Upper lobe of left lung (tissue), 6 donors: ENCODE measurements around the gene CLN6. TPM values are rescaled to one million over a fixed set of nuclear protein-coding genes. Genes with fewer than 3 reads are reported as not detected.

Source experiments
- ATAC-seq, 2 donors: fragments of 200-7000 bp; cut with Tn5 transposase; one replicate each; pipeline ENCODE4 v1.9.1; 2022; ENCODE audit warnings: mild to moderate bottlenecking in 2 of 2, moderate library complexity in 2 of 2; ENCODE audit not compliant: low FRiP score in 2 of 2
- DNase-seq, 2 donors: peaks; one replicate each; pipeline ENCODE4 v3.0.0-alpha.2; 2019 to 2020
- H3K27ac ChIP-seq, 4 donors: fragments of 200-600 bp; sonication (generic); one replicate each; pipeline ENCODE4 v1.5.1; 2016 to 2019
- H3K27me3 ChIP-seq, 4 donors: fragments of 200-600 bp; sonication (generic); one replicate each; pipeline ENCODE4 v1.5.1; 2017 to 2019
- H3K36me3 ChIP-seq, 4 donors: fragments of 200-600 bp; sonication (generic); one replicate each; pipeline ENCODE4 v1.5.1; 2016 to 2019
- H3K4me1 ChIP-seq, 4 donors: fragments of 200-600 bp; sonication (generic); one replicate each; pipeline ENCODE4 v1.5.1; 2018 to 2019
- H3K4me3 ChIP-seq, 4 donors: fragments of 200-600 bp; sonication (generic); one replicate each; pipeline ENCODE4 v1.5.1; 2017 to 2019; ENCODE audit warnings: mild to moderate bottlenecking in 2 of 4, moderate library complexity in 1 of 4
- H3K9me3 ChIP-seq, 4 donors: fragments of 200-600 bp; sonication (generic); one replicate each; pipeline ENCODE4 v1.5.1; 2018 to 2019
- CTCF ChIP-seq, 6 experiments: fragments of 450-650 bp in 4 of 6; fragments of 200-600 bp in 2 of 6; sonication (generic) in 2 of 6; IDR thresholded peaks; one replicate each; pipeline ENCODE4 v1.5.1; 2016 to 2019; ENCODE audit warnings: antibody characterized with exemption in 6 of 6
- EP300 ChIP-seq, 4 donors: sonication (generic); formaldehyde crosslinking; IDR thresholded peaks; one replicate each; pipeline ENCODE4 v1.5.1; 2017; ENCODE audit warnings: antibody characterized with exemption in 4 of 4, control low read depth in 2 of 4
- POLR2A ChIP-seq, 4 donors: fragments of 450-650 bp; IDR thresholded peaks; one replicate each; pipeline ENCODE4 v1.5.1; 2016 to 2017; ENCODE audit warnings: antibody characterized with exemption in 4 of 4, mild to moderate bottlenecking in 2 of 4
- POLR2AphosphoS5 ChIP-seq, 2 donors: sonication (generic); formaldehyde crosslinking; IDR thresholded peaks; one replicate each; pipeline ENCODE4 v1.5.1; 2017; ENCODE audit warnings: antibody characterized with exemption in 2 of 2
- WGBS, 2 donors: methylation state at CpG; one replicate each; pipeline ENCODE4 v1.1.5; 2017 to 2018; 5-methylcytosine and 5-hydroxymethylcytosine counted together
- total RNA-seq, 6 donors: library from RNA; depleted of rRNA in 4 of 6; stranded (reverse); fragments of >200 nt in 4 of 6; gene quantifications; one replicate each; pipeline versions ENCODE4 v1.1.0 to v1.2.1, GENCODE V29; 2016 to 2021
- donor health status: DM: no; HTN: no; CAD: no; lungs with moderate emphysema.
- donor health status: DM: no; HTN: yes; CAD: no; lungs with severe emphysema.

The CLN6 gene
- total RNA-seq, 6 donors from 2014 or later: 19.4 to 48.3 (median 28.7) TPM

- Histone ChIP-seq H3K4me3 (no peak overlapping the region), H3K27me3 (no peaks in the 10 kb centered on the region), H3K27ac (peak overlapping the region in 3 of 4 donors; percentile 4 to 85 (median 82)), H3K4me1 (peaks cover 24 to 50% (median 29%) of the 10 kb centered on the region in 4 donors), H3K9me3 (no peaks in the 10 kb centered on the region), H3K36me3 (no peaks in the 10 kb centered on the region)
- DNase-seq (peak in 1 of 2 donors; percentile 19), ATAC-seq (no peak)
- no peak for TF ChIP-seq POLR2A (IDR thresholded peaks at IDR 0.05)
- no peak for TF ChIP-seq CTCF (IDR thresholded peaks at IDR 0.05)
- no peak for TF ChIP-seq POLR2AphosphoS5 (IDR thresholded peaks at IDR 0.05)
- WGBS, 2 donors: 90 to 92% methylated on average over 12 of the region's 12 CpGs
Measured at GRCh38 chr15:68206711-68207151, 22.8 kb downstream of the CLN6 start.

- H3K4me3 ChIP-seq: peak overlapping the region in 3 of 4 donors; percentile 18 to 42 (median 26)
- 44 to 47% methylated on average over 12 to 14 of the region's 14 CpGs for WGBS, 2 donors
- no peaks in the 10 kb centered on the region for H3K27me3 ChIP-seq
- DNase-seq (peak; percentile 62 to 81), ATAC-seq (peak; percentile 66 to 78)
- no peaks in the 10 kb centered on the region for H3K9me3 ChIP-seq
- TF ChIP-seq CTCF (IDR thresholded peaks at IDR 0.05) (no peak), EP300 (IDR thresholded peaks at IDR 0.05) (no peak), POLR2A (IDR thresholded peaks at IDR 0.05) (peak in 1 of 4 donors; percentile 29), POLR2AphosphoS5 (IDR thresholded peaks at IDR 0.05) (peak in 1 of 2 donors; percentile 63)
- H3K36me3 ChIP-seq: no peaks in the 10 kb centered on the region
- H3K27ac ChIP-seq: peak overlapping the region; percentile 11 to 85 (median 81)
- peaks cover 24 to 49% (median 29%) of the 10 kb centered on the region in 4 donors for H3K4me1 ChIP-seq
Measured at GRCh38 chr15:68205954-68206539, 23.5 kb downstream of the CLN6 start.

GRCh38 chr15:68205558-68205944 lies 24.0 kb downstream of the CLN6 start:
- TF ChIP-seq POLR2AphosphoS5 (IDR thresholded peaks at IDR 0.05) (no peak), POLR2A (IDR thresholded peaks at IDR 0.05) (no peak), CTCF (IDR thresholded peaks at IDR 0.05) (no peak), EP300 (IDR thresholded peaks at IDR 0.05) (no peak)
- no peaks in the 10 kb centered on the region for H3K36me3 ChIP-seq
- 70 to 73% methylated on average over 4 to 13 of the region's 13 CpGs for WGBS, 2 donors
- H3K4me1 ChIP-seq: peaks cover 22 to 44% (median 27%) of the 10 kb centered on the region in 4 donors
- DNase-seq (no peak), ATAC-seq (no peak)
- H3K4me3 ChIP-seq: peak overlapping the region in 3 of 4 donors; percentile 18 to 42 (median 26)
- H3K27ac ChIP-seq: peak overlapping the region; percentile 11 to 85 (median 81)
- no peaks in the 10 kb centered on the region for H3K27me3 ChIP-seq
- H3K9me3 ChIP-seq: no peaks in the 10 kb centered on the region

DNA sequence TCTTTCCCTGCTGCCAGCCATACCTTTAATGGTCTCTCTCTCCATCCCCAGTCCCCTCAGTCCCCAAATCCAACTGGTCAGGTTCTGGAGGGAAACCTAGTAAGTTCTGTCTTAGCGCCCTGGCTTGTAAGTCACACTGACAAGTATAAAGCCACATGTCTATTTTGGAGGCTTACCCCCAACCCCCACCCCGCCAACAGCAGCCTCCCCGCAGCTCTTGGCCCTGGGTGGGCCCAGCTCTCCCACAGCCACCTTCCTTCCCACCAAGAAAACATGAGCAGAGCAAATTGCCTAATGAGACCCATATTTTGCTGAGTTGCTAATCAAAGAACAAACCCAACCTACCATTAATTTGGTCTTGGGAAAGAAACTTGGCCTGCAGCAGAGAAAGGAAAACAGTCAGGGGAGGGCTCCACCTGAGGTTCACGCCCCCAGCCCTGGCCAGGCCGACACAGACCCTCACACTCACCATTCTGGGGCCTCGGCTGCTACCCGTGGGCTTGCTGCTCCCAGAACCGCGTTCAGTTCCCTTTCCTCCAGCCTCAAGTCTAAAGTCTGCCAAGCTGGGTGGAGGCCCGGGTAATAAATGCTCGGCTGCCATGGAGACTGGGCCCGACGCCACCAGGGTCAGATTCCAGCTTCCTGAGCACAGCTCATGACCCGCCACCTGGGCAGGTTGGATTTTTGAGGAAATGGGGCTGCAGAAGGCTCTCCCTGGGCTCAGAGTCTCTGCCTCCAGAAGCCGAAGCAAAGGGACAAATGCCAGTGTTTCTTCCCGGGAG lies 24.6 kb downstream of the CLN6 start, which contains the start of gene CALML4:
Gene CALML4, minus strand, starts transcription at position 557 of the 782 bp plus-strand sequence. Its CDS starts 85 bp downstream, at position 472.
- no peaks in the 10 kb centered on the region for H3K27me3 ChIP-seq
- ATAC-seq (peak in 1 of 2 donors; percentile 66), DNase-seq (peak; percentile 50 to 55)
- 26 to 34% methylated on average over 14 to 16 of the region's 16 CpGs for WGBS, 2 donors
- peaks cover 20 to 44% (median 27%) of the 10 kb centered on the region in 4 donors for H3K4me1 ChIP-seq
- peak within 1 kb of the TSS; percentile 11 to 85 (median 81) for H3K27ac ChIP-seq
- H3K9me3 ChIP-seq: no peaks in the 10 kb centered on the region
- H3K4me3 ChIP-seq: peak within 1 kb of the TSS in 3 of 4 donors; percentile 18 to 42 (median 26)
- no peaks in the 10 kb centered on the region for H3K36me3 ChIP-seq
- TF ChIP-seq CTCF (IDR thresholded peaks at IDR 0.05) (no peak), POLR2A (IDR thresholded peaks at IDR 0.05) (no peak), EP300 (IDR thresholded peaks at IDR 0.05) (no peak), POLR2AphosphoS5 (IDR thresholded peaks at IDR 0.05) (no peak)
